Ishikawa (cell line): Measurements from ENCODE around the gene RUNX1.

Source experiments
- EGR1 ChIP-seq: IDR thresholded peaks from 2 replicates; pipeline ENCODE4 v1.6.1; 2012
- EP300 ChIP-seq: IDR thresholded peaks from 2 replicates; pipeline ENCODE4 v1.6.1; 2012; ENCODE audit warnings: borderline replicate concordance
- FOXM1 ChIP-seq: IDR thresholded peaks from 2 replicates; pipeline ENCODE4 v1.6.1; 2012; ENCODE audit warnings: low read depth, borderline replicate concordance
- RAD21 ChIP-seq: IDR thresholded peaks from 2 replicates; pipeline ENCODE4 v1.6.1; 2012; ENCODE audit warnings: low read depth
- TAF1 ChIP-seq: IDR thresholded peaks from 2 replicates; pipeline ENCODE4 v1.6.1; 2012; ENCODE audit warnings: low read depth, mild to moderate bottlenecking
- TCF12 ChIP-seq: IDR thresholded peaks from 2 replicates; pipeline ENCODE4 v1.6.1; 2012; ENCODE audit warnings: low read depth
- YY1 ChIP-seq: IDR thresholded peaks from 2 replicates; pipeline ENCODE4 v1.6.1; 2012; ENCODE audit warnings: low read depth
- TF ChIP-seq, protein P1 (sequence below): IDR thresholded peaks from 2 replicates; pipeline ENCODE4 v1.6.1; 2012
- TF ChIP-seq, protein P2 (sequence below): IDR thresholded peaks from 2 replicates; pipeline ENCODE4 v1.6.1; 2012; ENCODE audit warnings: low read depth, mild to moderate bottlenecking
- TF ChIP-seq, protein P3 (sequence below): IDR thresholded peaks from 2 replicates; pipeline ENCODE4 v1.6.1; 2012

DNA sequence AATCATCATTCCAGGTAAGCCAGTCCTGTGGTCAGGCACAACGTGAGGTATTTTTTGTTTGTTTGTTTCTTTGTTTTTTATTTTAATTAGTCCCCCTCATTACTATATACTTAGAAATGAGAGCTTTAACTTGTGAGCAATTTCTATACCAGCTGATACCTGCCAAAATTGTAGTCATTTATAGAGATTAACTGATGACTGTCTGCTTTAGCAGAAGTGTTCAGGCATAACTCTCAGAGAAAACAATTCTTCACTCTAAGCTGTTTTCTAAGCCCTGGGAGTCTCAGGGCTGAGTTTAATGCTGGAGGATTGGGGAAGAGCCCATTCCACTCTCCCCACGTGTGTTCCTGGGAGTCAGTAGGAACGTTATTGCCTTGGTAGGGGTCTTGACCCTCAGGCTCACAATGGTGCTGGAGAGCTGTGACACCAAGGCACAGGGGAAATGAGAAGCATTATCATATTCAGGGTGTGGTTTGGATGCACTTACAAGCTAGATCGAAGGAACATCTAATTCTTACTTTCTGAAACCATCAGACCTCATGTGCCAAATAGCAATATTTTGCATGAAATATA is 212.1 kb downstream of the RUNX1 start:
- TF ChIP-seq EGR1 (no peak), FOXM1 (no peak), RAD21 (no peak), YY1 (no peak), EP300 (no peak), TAF1 (no peak), TCF12 (no peak)
- TF ChIP-seq, protein P1, sequence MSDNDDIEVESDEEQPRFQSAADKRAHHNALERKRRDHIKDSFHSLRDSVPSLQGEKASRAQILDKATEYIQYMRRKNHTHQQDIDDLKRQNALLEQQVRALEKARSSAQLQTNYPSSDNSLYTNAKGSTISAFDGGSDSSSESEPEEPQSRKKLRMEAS = no peak
- TF ChIP-seq, protein P2, sequence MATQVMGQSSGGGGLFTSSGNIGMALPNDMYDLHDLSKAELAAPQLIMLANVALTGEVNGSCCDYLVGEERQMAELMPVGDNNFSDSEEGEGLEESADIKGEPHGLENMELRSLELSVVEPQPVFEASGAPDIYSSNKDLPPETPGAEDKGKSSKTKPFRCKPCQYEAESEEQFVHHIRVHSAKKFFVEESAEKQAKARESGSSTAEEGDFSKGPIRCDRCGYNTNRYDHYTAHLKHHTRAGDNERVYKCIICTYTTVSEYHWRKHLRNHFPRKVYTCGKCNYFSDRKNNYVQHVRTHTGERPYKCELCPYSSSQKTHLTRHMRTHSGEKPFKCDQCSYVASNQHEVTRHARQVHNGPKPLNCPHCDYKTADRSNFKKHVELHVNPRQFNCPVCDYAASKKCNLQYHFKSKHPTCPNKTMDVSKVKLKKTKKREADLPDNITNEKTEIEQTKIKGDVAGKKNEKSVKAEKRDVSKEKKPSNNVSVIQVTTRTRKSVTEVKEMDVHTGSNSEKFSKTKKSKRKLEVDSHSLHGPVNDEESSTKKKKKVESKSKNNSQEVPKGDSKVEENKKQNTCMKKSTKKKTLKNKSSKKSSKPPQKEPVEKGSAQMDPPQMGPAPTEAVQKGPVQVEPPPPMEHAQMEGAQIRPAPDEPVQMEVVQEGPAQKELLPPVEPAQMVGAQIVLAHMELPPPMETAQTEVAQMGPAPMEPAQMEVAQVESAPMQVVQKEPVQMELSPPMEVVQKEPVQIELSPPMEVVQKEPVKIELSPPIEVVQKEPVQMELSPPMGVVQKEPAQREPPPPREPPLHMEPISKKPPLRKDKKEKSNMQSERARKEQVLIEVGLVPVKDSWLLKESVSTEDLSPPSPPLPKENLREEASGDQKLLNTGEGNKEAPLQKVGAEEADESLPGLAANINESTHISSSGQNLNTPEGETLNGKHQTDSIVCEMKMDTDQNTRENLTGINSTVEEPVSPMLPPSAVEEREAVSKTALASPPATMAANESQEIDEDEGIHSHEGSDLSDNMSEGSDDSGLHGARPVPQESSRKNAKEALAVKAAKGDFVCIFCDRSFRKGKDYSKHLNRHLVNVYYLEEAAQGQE = no peak
- TF ChIP-seq, protein P3, sequence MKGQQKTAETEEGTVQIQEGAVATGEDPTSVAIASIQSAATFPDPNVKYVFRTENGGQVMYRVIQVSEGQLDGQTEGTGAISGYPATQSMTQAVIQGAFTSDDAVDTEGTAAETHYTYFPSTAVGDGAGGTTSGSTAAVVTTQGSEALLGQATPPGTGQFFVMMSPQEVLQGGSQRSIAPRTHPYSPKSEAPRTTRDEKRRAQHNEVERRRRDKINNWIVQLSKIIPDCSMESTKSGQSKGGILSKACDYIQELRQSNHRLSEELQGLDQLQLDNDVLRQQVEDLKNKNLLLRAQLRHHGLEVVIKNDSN = no peak
